IgD-negative memory B cell (primary cell): ENCODE results near the gene MBTD1. TPM values are rescaled to one million over a fixed set of nuclear protein-coding genes. Genes with fewer than 3 reads are reported as not detected.

Source experiments
- H3K27ac Mint-ChIP-seq, 3 donors: one replicate each; pipeline ENCODE4 v1.8.0; 2020 to 2022; ENCODE audit warnings: mild to moderate bottlenecking in 3 of 3, mixed read lengths in 3 of 3, moderate library complexity in 1 of 3
- H3K27me3 Mint-ChIP-seq: one replicate; pipeline ENCODE4 v1.8.0; 2021; ENCODE audit warnings: mixed read lengths
- H3K36me3 Mint-ChIP-seq: one replicate; pipeline ENCODE4 v1.8.0; 2020; ENCODE audit warnings: mild to moderate bottlenecking, mixed read lengths
- H3K4me1 Mint-ChIP-seq, 3 donors: one replicate each; pipeline ENCODE4 v1.8.0; 2020 to 2022; ENCODE audit warnings: mixed read lengths in 3 of 3, mild to moderate bottlenecking in 1 of 3
- H3K4me3 Mint-ChIP-seq, 4 donors: one replicate each; pipeline ENCODE4 v1.8.0; 2020 to 2022; ENCODE audit warnings: mild to moderate bottlenecking in 4 of 4, mixed read lengths in 4 of 4, moderate library complexity in 3 of 4
- H3K9me3 Mint-ChIP-seq, 3 donors: one replicate each; pipeline ENCODE4 v1.8.0; 2020 to 2021; ENCODE audit warnings: mixed read lengths in 3 of 3, mild to moderate bottlenecking in 1 of 3
- polyA plus RNA-seq: library from polyadenylated mRNA; unstranded; fragments of 300-500 nt; fragmentation: Illumina TruSeq; gene quantifications from one replicate; pipeline ENCODE4 v1.2.3, GENCODE V29; 2021

The MBTD1 gene
- polyA plus RNA-seq, 1 donor from 2014 or later, result 8.5 TPM

DNA sequence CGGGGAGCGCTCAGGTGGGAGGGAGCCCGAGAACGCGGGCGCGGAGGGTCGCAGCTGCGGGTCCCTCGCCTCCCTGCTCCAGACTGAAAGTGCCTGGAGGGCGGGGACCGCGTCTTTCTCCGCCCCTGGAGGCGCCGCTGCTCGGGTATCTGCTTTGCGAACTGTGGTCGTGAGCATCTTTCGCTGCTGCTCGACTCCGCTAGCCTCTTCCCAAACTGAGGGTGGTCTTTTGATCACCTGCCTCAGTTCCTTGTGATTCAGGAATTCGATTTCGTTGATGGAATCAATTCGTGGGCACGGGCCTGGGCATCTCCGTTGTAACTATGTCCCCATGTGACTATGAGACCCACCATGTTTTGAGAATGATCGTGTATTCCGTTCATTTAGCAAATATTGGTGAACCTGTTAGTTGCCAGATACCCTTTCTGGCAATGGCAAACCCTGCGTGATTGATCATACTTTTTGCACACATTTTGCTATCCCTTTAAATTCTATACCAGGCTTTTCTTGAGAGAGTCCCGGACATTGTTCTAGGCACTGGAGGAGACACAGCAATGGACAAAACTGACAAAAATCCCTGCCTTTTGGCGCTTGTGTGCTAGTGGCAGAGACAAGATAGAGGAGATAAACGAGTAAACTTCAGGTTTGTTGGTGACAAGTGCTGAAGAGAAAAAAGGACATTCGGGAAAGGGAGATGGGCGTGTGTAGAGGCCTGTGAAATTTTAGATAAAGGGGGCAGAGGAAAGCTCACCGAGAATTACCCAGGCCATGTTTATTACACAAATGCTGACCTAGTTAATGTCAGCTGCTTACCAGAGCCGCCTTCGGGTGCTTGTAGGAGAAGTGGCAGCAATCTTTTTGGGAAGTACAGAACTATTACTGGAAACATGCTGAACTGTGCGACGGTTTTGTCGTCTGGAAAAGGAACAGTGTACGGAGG, 1.4 kb upstream of the MBTD1 start:
- Mint-ChIP-seq H3K4me1 (peaks cover 35 to 49% (median 36%) of the 10 kb centered on the region in 3 donors), H3K36me3 (no peaks in the 10 kb centered on the region)

DNA sequence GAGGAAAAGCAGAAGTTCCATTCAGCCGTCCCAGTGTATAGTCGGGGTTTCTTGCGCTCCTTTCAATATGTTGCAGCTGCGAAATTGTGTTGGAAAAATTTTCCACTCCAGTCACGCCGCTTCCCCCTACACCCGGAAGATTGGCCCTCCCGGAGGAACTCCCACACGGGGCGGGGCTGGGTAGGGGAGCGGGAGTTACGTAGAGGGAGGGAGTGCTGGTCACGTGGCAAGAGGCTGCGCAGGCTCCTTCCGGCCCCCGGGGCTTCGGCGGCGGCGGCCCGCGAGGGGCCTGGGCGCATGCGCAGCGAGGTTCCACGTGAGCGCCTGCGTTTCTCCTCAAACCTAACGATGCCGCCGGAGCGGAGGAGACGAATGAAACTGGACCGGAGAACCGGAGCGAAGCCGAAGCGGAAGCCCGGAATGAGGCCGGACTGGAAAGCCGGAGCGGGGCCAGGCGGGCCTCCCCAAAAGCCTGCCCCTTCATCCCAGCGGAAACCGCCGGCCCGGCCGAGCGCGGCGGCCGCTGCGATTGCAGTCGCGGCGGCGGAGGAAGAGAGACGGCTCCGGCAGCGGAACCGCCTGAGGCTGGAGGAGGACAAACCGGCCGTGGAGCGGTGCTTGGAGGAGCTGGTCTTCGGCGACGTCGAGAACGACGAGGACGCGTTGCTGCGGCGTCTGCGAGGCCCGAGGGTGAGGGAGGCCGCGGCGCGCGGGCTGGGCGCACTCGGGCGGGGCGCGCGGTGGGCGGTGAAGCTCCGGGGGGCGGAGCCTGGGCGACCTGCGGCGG, 581 bp upstream of the MBTD1 start, which contains the start of gene UTP18:
UTP18 (plus strand) TSS at position 310 of the 787 bp plus-strand sequence; CDS start at position 349, 39 bp downstream.
- peaks cover 35 to 52% (median 41%) of the 10 kb centered on the region in 3 donors for H3K4me1 Mint-ChIP-seq
- peak within 1 kb of the TSS; percentile 94 to 99 (median 98) for H3K27ac Mint-ChIP-seq
- no peaks in the 10 kb centered on the region for H3K27me3 Mint-ChIP-seq
- H3K4me3 Mint-ChIP-seq, result peak within 1 kb of the TSS; percentile 89 to 100 (median 96)
- no peaks in the 10 kb centered on the region for H3K9me3 Mint-ChIP-seq
- H3K36me3 Mint-ChIP-seq, result no peaks in the 10 kb centered on the region

More for the DNA sequence above, 1.4 kb upstream of the MBTD1 start:
- H3K27me3 Mint-ChIP-seq, result no peaks in the 10 kb centered on the region
- H3K4me3 Mint-ChIP-seq, result peak overlapping the region; percentile 89 to 100 (median 94)
- H3K9me3 Mint-ChIP-seq, result no peaks in the 10 kb centered on the region
- peak overlapping the region; percentile 86 to 94 (median 90) for H3K27ac Mint-ChIP-seq

DNA sequence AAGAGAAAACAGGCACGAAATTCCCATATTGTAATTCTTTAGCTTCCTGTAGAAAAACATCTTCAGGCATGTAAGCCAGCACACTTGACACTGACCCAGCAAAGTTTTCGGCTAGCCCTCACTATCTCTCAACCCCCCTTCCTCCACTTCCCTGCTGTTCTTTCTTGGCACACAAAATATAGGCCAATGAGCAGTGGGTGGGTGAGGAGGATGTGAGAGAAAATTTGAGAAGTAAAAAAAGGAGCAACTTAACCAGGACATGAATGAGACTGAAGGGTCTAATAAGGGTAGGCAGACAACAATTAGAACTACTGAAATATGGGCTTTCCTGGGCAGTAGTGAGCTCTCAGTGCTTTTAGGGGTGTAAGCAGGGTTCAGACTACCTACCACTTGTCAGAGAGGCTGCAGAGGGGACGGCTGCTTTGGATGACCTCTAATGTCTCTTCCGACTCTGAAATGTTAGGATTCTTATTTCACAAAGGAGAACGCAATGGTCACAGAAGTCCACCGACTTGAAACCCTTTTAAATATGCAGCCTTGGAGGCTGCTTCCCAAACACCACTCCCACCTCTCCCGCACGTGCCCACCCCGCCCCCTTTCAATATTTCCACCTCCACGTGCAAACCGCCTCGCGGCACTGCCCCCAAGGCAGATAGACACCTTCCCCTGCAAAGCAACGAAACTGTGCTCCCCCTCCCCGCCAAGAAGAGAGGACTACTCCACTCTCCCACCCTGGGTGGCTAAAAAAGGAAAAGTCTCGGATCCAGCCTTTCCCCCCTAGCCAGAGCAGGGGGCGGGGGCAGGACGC, 889 bp downstream of the MBTD1 start:
- Mint-ChIP-seq H3K27ac (peak overlapping the region; percentile 73 to 97 (median 96)), H3K27me3 (no peaks in the 10 kb centered on the region), H3K4me3 (peak overlapping the region; percentile 89 to 100 (median 96)), H3K9me3 (no peaks in the 10 kb centered on the region), H3K4me1 (peaks cover 43 to 56% (median 46%) of the 10 kb centered on the region in 3 donors), H3K36me3 (no peaks in the 10 kb centered on the region)

DNA sequence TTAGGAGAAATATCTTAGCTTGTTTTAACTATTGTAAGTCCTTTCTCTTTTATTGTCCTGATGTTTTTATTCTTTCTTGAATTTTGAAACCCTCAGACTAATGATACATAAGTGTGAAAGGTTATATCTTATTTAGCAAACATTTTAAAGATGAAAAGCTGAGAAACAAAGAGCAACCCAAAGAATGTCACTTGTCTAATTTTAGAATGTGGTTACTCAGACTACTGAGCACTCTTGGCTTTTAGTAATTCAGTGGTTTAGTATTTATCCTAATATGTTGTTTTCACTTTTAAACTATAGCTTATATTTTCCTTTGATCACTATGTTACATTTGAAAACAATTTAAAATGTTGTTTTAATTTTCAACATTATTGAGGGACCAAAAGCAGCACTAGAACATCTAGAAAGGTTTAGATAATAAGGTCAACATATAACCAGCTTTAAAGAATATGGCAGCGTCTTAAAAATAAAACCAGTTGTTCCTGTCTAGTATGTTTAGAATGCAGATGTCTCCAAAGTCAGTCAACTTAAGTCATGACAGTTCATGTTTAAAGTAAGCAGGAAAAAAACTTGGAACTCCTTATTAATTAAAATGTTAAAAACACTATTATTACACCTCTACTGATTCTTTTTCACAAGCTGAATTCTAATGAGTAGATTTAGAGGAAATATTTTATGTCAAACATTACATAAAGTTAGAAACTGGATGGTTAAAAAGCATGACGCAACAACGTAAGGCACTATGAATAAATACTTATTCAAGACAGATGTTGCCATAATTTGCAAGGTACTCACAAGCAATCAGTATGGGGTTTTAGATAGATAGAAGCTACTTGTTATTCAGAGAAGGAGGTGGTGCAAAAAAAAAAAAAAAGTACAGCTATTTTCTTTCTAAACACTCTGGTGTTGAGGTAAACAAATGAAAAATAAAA, 2.4 kb downstream of the MBTD1 start:
- Mint-ChIP-seq H3K4me1 (peaks cover 38 to 46% (median 41%) of the 10 kb centered on the region in 3 donors), H3K4me3 (peak overlapping the region in 3 of 4 donors; percentile 89 to 100 (median 100)), H3K9me3 (no peaks in the 10 kb centered on the region), H3K27me3 (no peaks in the 10 kb centered on the region), H3K36me3 (no peaks in the 10 kb centered on the region), H3K27ac (peak overlapping the region in 2 of 3 donors; percentile 1 to 97)

DNA sequence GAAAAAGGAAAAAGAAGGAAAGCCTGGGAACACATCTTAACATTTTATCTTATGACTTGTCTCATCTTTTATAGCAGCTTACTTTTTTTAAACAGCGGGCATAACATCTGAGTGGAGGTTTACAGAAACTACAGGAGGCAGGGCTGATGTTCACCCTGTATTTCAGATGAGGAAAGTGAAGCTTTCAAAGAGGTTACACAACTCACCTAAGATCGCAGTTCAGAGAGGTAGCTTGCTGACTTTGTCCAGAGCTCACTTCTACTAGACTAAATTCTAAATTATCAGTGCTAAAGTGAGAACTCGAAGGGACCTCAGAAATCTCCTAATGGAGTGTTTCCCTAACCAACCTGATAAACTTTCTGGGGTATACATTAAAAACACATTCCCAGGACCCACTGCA, 3.7 kb downstream of the MBTD1 start:
- Mint-ChIP-seq H3K9me3 (no peaks in the 10 kb centered on the region), H3K27me3 (no peaks in the 10 kb centered on the region), H3K27ac (peak overlapping the region in 1 of 3 donors; percentile 35), H3K4me1 (peaks cover 30 to 38% (median 34%) of the 10 kb centered on the region in 3 donors), H3K36me3 (no peaks in the 10 kb centered on the region), H3K4me3 (peak overlapping the region in 2 of 4 donors; percentile 30 to 38)

DNA sequence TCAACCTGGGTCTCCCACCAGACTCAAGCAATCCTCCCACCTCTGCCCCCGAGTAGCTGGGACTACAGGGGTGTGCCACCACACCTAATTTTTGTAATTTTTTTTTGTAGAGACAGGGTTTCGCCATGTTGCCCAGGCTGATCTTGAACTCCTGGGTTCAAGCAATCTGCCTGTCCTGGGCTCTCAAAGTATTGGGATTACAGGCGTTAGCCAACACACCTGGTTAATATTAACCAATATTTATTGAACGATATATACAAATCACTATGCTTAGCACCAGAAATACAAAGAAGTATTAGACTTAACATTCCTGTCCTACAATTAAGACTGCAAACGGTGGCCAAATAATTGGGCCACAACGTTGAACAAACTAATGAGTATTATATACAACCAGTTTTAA, 4.2 kb downstream of the MBTD1 start:
- no peak overlapping the region for H3K27ac Mint-ChIP-seq

DNA sequence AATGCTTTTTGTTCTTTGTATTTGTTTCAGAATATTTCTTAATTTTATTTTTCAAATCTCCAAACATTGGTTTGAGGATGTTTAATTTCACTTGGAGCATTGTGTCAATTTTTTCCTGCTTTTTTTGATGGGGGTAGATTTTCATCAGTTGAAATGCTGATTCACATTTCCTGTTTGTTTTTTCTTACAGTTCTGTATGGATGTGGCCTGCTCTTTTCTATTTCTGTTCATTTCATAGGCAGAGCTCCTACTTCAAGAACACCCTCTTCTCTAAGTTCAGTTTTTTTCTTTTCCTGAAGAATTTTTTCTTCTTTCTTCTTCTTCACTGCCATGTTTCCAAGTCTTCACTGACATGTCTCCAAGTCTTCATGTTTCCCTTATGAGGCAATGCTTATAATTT, 8.8 kb downstream of the MBTD1 start:
- Mint-ChIP-seq H3K4me3 (no peak overlapping the region), H3K27me3 (no peaks in the 10 kb centered on the region), H3K4me1 (peaks cover 9 to 12% (median 10%) of the 10 kb centered on the region in 3 donors), H3K36me3 (peaks cover 3% of the 10 kb centered on the region), H3K27ac (no peak overlapping the region), H3K9me3 (no peaks in the 10 kb centered on the region)

More for the DNA sequence above, 4.2 kb downstream of the MBTD1 start:
- H3K4me3 Mint-ChIP-seq, result peak overlapping the region in 2 of 4 donors; percentile 30 to 38
- H3K36me3 Mint-ChIP-seq, result peaks cover 3% of the 10 kb centered on the region
- H3K9me3 Mint-ChIP-seq, result no peaks in the 10 kb centered on the region
- no peaks in the 10 kb centered on the region for H3K27me3 Mint-ChIP-seq
- peaks cover 29 to 38% (median 34%) of the 10 kb centered on the region in 3 donors for H3K4me1 Mint-ChIP-seq

DNA sequence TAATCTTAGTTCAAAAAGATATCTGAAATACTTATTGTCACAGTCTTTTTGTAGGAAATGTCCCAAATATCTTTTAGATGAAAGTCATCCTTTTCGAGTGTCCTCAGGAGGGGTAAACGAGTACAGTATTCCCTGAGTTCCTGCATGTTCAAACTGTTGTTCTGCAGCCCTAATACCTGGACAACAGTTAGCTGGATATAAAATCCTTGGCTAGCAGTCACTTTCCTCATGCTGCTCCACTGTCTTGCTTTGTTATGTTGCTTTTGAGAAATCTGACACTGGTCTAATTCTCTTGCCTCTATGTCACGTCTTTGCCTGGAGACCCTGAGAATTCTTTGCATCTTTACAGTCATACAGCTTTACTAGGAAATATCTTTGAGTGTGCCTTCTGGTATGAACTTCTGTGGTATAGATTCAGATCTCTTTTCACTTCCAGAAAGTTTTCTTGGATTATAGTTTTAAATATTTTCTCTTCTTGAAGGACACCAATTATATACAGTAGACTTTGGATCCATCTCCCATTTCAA, 9.5 kb downstream of the MBTD1 start:
- Mint-ChIP-seq H3K27ac (no peak overlapping the region), H3K9me3 (no peaks in the 10 kb centered on the region), H3K36me3 (peaks cover 3% of the 10 kb centered on the region), H3K27me3 (no peaks in the 10 kb centered on the region), H3K4me1 (peaks cover 7 to 12% (median 8%) of the 10 kb centered on the region in 3 donors), H3K4me3 (no peak overlapping the region)

DNA sequence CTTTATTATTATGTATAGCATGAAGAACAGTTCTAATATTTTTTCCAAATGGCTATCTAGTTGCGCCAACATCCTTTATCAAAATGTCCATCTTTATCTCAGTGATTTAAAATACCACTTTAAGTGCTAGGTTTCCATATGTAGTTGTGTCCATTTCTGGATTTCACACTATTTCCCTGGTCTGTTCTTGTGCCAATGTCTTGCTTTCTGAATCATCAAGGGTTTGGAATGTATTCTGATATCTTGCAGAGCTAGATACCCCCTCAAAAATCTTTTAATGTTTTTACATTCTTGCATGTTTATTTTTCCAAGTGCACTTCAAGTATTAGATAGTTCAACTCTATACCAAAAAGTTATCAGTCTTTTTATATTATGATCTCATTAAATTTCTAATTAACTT, 14.3 kb downstream of the MBTD1 start:
- Mint-ChIP-seq H3K4me1 (peaks cover 1 to 9% (median 3%) of the 10 kb centered on the region in 3 donors), H3K27ac (peak overlapping the region in 1 of 3 donors; percentile 10), H3K9me3 (no peaks in the 10 kb centered on the region)

DNA sequence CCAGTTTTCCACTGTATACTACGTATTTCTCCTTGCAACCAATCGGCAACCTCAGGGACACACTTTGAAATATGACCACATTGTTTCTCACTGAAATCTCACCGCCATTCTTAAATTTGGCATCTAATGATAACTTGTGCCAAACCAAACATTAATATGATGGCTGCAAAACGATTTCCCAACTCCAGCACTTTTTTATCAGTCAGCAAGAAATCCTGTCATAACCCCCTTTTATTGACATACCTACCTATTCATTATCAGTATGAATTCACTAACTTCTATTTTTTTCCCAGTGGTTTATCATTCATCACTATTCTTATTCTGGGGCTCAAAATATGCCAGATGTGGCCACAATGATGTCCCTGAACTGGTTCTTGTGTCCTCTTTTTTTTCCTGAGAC, 15.8 kb downstream of the MBTD1 start:
- H3K9me3 Mint-ChIP-seq, result no peaks in the 10 kb centered on the region
- no peaks in the 10 kb centered on the region for H3K36me3 Mint-ChIP-seq
- H3K4me1 Mint-ChIP-seq, result peaks cover 11 to 16% (median 11%) of the 10 kb centered on the region in 3 donors
- H3K27ac Mint-ChIP-seq, result no peak overlapping the region
- H3K4me3 Mint-ChIP-seq, result no peak overlapping the region
- H3K27me3 Mint-ChIP-seq, result no peaks in the 10 kb centered on the region

More for the DNA sequence above, 14.3 kb downstream of the MBTD1 start:
- Mint-ChIP-seq H3K4me3 (no peak overlapping the region), H3K27me3 (no peaks in the 10 kb centered on the region), H3K36me3 (no peaks in the 10 kb centered on the region)

DNA sequence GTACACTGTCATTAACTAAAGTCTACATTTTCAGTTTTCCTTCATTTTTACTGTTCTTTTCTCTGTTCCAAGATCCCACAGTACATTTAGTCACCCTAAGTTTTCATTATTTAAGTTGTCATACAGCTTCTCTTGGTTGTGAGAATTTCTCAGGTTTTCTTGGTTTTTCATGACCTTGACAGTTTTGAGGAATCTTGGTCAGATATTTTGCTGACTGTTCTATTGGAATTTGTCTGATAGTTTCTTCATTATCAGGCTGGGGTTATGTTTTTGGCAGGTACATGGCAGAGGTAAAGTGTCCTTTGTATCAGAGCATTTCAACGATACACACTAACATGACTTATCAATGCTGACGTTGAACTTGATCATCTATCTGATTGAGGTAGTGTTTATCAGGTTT, 19.6 kb downstream of the MBTD1 start:
- Mint-ChIP-seq H3K4me1 (peaks cover 19 to 33% (median 29%) of the 10 kb centered on the region in 3 donors), H3K27me3 (no peaks in the 10 kb centered on the region), H3K9me3 (no peaks in the 10 kb centered on the region), H3K27ac (no peak overlapping the region), H3K36me3 (no peaks in the 10 kb centered on the region), H3K4me3 (no peak overlapping the region)

DNA sequence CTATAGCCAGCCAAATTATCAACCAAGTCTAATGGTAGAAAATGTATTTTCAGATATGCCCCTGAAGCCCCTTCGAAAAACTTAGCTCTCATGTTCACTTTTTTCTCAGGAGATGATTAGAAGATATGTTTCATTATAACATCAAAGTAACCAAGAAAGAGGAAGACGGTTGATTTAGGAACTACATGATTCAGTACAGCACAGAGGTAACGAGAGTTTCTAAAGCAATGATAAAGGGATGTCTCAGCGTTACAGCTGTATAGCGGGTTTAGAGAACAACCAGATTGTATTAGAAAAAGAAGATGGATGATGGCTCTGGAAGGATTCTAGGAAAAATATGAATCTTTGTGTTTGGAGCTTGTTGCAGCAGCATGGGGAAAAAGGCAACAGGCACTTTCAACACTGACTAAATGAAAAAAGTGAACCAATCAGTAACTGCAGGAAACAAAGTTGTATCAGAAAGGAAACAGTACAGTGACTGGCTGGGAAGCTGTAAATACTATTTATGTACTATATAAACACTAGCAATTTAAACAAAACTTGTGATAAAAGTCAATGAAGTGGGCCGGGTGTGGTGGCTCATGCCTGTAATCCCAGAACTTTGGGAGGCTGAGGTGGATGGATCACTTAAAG, 21.5 kb downstream of the MBTD1 start:
- Mint-ChIP-seq H3K27me3 (no peaks in the 10 kb centered on the region), H3K4me3 (peak overlapping the region; percentile 2 to 67 (median 55)), H3K9me3 (no peaks in the 10 kb centered on the region), H3K36me3 (no peaks in the 10 kb centered on the region), H3K27ac (peak overlapping the region in 2 of 3 donors; percentile 2 to 46), H3K4me1 (peaks cover 20 to 35% (median 31%) of the 10 kb centered on the region in 3 donors)

DNA sequence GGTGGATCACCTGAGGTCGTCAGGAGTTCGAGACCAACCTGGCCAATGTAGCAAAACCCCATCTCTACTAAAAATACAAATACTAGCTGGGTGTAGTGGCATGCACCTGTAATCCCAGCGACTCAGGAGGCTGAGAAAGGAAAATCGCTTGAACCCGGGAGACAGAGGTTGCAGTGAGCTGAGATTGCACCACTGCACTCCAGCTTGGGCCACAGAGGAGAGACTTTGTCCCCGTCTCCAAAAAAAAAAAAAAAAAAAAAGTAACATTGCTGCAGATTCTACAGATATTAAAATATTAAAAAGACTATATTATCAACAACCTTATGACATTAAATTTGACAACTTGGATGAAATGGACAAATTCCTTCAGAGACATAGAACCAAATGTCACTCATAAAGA, 25.7 kb downstream of the MBTD1 start:
- H3K4me3 Mint-ChIP-seq, result no peak overlapping the region
- no peak overlapping the region for H3K27ac Mint-ChIP-seq
- H3K4me1 Mint-ChIP-seq, result peaks cover 34 to 37% (median 36%) of the 10 kb centered on the region in 3 donors
- no peaks in the 10 kb centered on the region for H3K36me3 Mint-ChIP-seq
- no peaks in the 10 kb centered on the region for H3K9me3 Mint-ChIP-seq
- H3K27me3 Mint-ChIP-seq, result no peaks in the 10 kb centered on the region
